ENCODE data around the gene ELN.

The ELN gene

DNA sequence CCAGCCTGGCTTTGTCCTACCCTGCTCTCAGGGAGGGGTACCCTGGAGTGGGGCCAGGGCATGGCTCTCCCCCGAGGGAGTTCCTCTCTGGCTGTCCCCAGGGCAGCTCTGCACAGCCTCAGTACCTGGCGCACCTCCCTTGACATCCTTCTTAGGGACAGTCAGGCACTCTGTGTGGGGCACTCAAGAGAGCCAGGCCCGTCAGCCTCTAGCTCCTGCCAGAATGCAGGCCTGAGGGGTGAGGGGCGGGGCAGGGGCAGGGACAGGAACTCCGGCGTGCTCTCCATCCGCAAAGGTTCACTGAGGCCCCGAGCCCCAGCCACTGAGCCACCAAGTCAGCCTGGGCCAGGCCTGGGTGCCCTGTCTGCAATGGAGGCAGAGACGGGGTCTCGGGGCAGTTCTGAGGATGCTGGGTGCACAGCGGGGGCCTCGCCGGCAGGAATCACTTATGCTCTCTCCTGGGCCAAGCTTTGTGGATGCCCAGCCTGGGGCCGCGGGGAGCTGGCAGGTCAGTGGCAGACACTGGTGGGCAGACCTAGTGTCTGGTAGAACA is 65.8 kb downstream of the ELN start:
- DNase-seq (ENCODE audit: low spot score), result peak; percentile 41

GRCh38 chr7:74094224-74095101 is 66.5 kb downstream of the ELN start:
- DNase-seq (ENCODE audit: low spot score), result peak; percentile 96

DNA sequence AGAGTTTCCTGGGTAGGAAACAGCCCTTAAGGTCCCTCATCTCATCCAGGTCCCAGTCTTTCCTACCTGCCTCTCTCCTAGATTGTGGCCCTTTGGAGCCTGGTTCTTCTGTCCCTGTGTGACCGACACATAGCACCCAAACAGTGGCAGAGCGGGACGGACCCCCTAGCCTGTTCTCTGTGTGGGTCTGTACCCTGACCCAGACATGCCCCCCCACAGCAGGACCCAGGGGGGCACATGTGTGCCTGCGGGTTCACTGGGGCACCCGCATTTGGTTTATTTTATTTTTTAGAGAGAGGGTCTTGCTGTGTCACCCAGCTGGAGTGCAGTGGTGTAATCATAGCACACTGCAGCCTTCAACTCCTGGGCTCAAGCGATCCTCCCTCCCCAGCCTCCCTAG is 67.2 kb downstream of the ELN start:
- DNase-seq (ENCODE audit: low spot score), result no peak

DNA sequence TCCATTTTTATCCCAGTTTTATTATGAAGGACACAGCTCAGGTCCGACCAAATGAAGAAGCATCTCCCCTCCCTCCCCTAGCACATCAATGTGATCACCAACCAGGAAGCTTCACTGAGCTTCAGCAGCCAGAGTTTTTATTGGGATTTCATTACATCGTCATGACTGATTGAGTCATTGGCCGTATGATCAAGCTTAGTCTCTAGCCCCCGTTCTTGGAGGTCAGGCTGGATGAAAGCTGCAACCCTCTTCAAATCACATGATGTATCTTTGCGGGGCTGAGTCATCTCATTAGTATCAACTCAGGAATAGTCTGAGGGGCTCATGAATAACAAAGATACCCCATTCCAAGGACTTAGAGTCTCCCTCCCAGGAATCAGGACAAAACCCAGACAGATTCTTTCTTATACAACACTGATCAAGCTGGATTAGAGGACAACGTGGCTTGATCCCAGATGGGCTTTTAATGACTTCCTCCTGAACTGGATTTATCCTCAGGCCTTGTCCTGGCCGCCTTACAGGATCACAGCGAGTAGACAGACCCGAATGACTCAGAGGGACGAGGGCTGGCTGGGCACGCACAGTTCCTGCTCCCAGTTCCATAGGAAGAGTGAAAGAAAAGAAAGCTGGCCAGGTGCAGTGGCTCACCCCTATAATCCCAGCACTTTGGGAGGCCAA is 70.1 kb downstream of the ELN start:
- DNase-seq (ENCODE audit: low spot score), result no peak

- no peak for DNase-seq (ENCODE audit: low spot score)
These were observed 71.1 kb downstream of the ELN start for GRCh38 chr7:74099031-74099430.

DNA sequence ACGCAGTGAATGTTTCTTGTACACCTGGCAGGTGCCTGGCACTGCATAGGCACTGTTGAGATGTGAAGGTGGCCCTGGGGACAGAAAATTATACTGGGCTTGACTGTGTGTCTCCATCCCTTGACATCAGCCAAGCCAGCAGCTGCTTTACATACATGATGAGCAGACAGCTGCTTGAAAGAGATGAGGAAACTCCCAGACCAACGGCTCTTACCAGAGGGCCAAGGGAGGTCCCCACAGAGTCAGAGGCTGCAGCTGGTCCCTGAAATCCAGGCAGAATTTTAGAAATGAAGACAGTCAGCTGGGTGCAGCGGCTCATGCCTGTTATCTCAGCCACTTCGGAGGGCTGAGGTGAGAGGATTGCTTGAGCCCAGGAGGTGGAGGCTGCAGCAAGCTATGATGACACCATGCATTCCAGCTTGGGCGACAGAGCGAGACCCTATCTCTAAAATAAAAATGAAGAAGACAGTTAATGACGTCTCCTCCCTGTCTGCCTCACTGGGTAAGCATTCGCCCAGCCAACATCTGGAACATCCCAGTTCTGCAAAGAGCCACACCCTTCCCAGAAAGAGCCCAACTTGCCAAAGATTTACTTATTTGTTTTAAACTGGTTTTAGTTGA is 73.2 kb downstream of the ELN start:
- DNase-seq (ENCODE audit: low spot score), result no peak

- no peak for DNase-seq (ENCODE audit: low spot score)
These were observed 75.3 kb downstream of the ELN start for GRCh38 chr7:74103219-74103772.

- no peak for DNase-seq (ENCODE audit: low spot score)
These were observed 76.7 kb downstream of the ELN start for GRCh38 chr7:74104702-74105101.

- DNase-seq (ENCODE audit: low spot score), result no peak
These were observed 78.0 kb downstream of the ELN start for GRCh38 chr7:74105992-74106391.

DNA sequence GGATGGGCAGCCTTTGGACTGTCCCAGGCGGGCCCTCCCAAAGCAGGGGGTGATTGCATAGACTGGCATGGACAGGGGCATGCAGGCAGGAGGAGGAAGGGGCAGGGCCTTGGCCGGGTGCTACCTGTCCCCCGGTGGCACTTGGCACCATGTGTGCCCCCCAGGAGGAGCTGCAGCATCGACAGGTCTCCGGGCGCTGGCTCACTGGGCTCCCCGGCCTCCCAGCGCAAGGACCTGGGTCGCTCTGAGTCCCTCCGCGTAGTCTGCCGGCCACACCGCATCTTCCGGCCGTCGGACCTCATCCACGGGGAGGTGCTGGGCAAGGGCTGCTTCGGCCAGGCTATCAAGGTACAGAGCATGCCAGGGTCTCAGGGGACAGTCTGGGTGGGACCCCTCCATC is 78.9 kb downstream of the ELN start:
- DNase-seq (ENCODE audit: low spot score), result no peak

DNA sequence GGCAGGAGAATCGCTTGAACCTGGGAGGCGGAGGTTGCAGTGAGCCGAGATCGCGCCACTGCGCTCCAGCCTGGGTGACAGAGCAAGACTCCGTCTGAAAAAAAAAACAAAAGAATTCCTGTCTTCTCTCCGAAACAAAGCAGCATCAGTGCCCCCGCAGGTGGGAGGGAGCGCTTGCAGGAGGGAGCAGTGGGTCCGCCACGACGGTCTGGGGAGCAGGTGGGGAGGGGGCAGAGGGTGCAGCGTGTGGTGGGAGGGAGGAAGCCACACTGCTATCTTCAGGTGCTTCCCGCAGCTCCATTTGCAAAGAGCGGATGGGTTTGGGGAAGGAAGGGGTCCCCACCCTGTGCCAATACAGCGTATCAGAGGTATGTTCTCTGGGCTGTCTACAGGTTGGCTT is 87.4 kb downstream of the ELN start:
- no peak for DNase-seq (ENCODE audit: low spot score)

GRCh38 chr7:74116356-74116755 is 88.4 kb downstream of the ELN start:
- DNase-seq (ENCODE audit: low spot score), result no peak

All from SW480 (cell line).